Neural crest cell (in vitro differentiated cells): ENCODE results near the gene IWS1. TPM values are rescaled to one million over a fixed set of nuclear protein-coding genes. Genes with fewer than 3 reads are reported as not detected.

ENCODE experiments used
- DNase-seq: peaks from one replicate; pipeline ENCODE4 v3.0.0; 2021; ENCODE audit warnings: low read depth, mixed read lengths, low spot score
- H3K27ac Mint-ChIP-seq: one replicate; pipeline ENCODE4 v1.8.0; 2021; ENCODE audit warnings: mild to moderate bottlenecking, mixed read lengths; ENCODE audit not compliant: unreplicated experiment
- H3K27me3 Mint-ChIP-seq: 2 replicates; pipeline ENCODE4 v1.8.0; 2021; ENCODE audit warnings: low read depth, mild to moderate bottlenecking, mixed read lengths
- H3K36me3 Mint-ChIP-seq: 2 replicates; pipeline ENCODE4 v1.8.0; 2021; ENCODE audit warnings: low read depth, mild to moderate bottlenecking, mixed read lengths
- H3K4me1 Mint-ChIP-seq: 2 replicates; pipeline ENCODE4 v1.8.0; 2021; ENCODE audit warnings: mixed read lengths
- H3K4me3 Mint-ChIP-seq: one replicate; pipeline ENCODE4 v1.8.0; 2021; ENCODE audit warnings: mild to moderate bottlenecking, mixed read lengths
- H3K9me3 Mint-ChIP-seq: 2 replicates; pipeline ENCODE4 v1.8.0; 2021; ENCODE audit warnings: mixed read lengths
- CTCF ChIP-seq: fragments of 200-600 bp; sonication (generic); conservative IDR thresholded peaks from 2 replicates; pipeline ENCODE4 v1.5.0; 2021; ENCODE audit warnings: antibody characterized with exemption, mild to moderate bottlenecking
- total RNA-seq: library from RNA; stranded (reverse); gene quantifications from 2 replicates; pipeline ENCODE4 v1.2.1, GENCODE V29; 2021

The IWS1 gene
- total RNA-seq, 1 donor from 2014 or later: 63.0 TPM

- Mint-ChIP-seq H3K4me1 (no peaks in the 10 kb centered on the region), H3K9me3 (no peaks in the 10 kb centered on the region), H3K27ac (peak overlapping the region; percentile 63), H3K36me3 (peaks cover 10% of the 10 kb centered on the region), H3K27me3 (no peaks in the 10 kb centered on the region), H3K4me3 (no peak overlapping the region)
- no peak for TF ChIP-seq CTCF
- DNase-seq: no peak
These were observed 61.0 kb downstream of the IWS1 start for GRCh38 chr2:127465258-127465657.

- H3K4me3 Mint-ChIP-seq: no peak overlapping the region
- no peak overlapping the region for H3K27ac Mint-ChIP-seq
- peaks cover 10% of the 10 kb centered on the region for H3K36me3 Mint-ChIP-seq
- H3K9me3 Mint-ChIP-seq: no peaks in the 10 kb centered on the region
- no peak for TF ChIP-seq CTCF
- no peaks in the 10 kb centered on the region for H3K27me3 Mint-ChIP-seq
- H3K4me1 Mint-ChIP-seq: no peaks in the 10 kb centered on the region
- no peak for DNase-seq
These were observed 61.6 kb downstream of the IWS1 start for GRCh38 chr2:127464470-127465257.

GRCh38 chr2:127463155-127463991 lies 62.9 kb downstream of the IWS1 start:
- no peak for DNase-seq

GRCh38 chr2:127462461-127462860 lies 63.8 kb downstream of the IWS1 start:
- no peak overlapping the region for H3K4me3 Mint-ChIP-seq
- no peak overlapping the region for H3K27ac Mint-ChIP-seq
- no peaks in the 10 kb centered on the region for H3K36me3 Mint-ChIP-seq
- no peak for DNase-seq
- no peak for TF ChIP-seq CTCF
- H3K4me1 Mint-ChIP-seq: no peaks in the 10 kb centered on the region
- no peaks in the 10 kb centered on the region for H3K27me3 Mint-ChIP-seq
- H3K9me3 Mint-ChIP-seq: no peaks in the 10 kb centered on the region

More at GRCh38 chr2:127463155-127463991, 62.9 kb downstream of the IWS1 start:
- Mint-ChIP-seq H3K36me3 (peaks cover 3% of the 10 kb centered on the region), H3K27ac (no peak overlapping the region), H3K27me3 (no peaks in the 10 kb centered on the region), H3K4me3 (no peak overlapping the region), H3K9me3 (no peaks in the 10 kb centered on the region), H3K4me1 (no peaks in the 10 kb centered on the region)
- no peak for TF ChIP-seq CTCF

- no peak overlapping the region for H3K4me3 Mint-ChIP-seq
These were observed 69.3 kb downstream of the IWS1 start for GRCh38 chr2:127456960-127457359.

More at GRCh38 chr2:127456960-127457359, 69.3 kb downstream of the IWS1 start:
- Mint-ChIP-seq H3K27ac (no peak overlapping the region), H3K27me3 (no peaks in the 10 kb centered on the region), H3K4me1 (peaks cover 9% of the 10 kb centered on the region), H3K36me3 (no peaks in the 10 kb centered on the region), H3K9me3 (no peaks in the 10 kb centered on the region)
- DNase-seq: no peak
- no peak for TF ChIP-seq CTCF
